HepG2 (cell line): ENCODE measurements around the gene SAMD8. TPM values are rescaled to one million over a fixed set of nuclear protein-coding genes. Genes with fewer than 3 reads are reported as not detected.

ENCODE experiments used
- ARID4A ChIP-seq: sonication (generic); formaldehyde crosslinking; IDR thresholded peaks from 2 replicates; pipeline ENCODE4 v1.5.0; 2020; ENCODE audit warnings: mild to moderate bottlenecking, missing genetic modification reagents, borderline replicate concordance
- KLF6 ChIP-seq: IDR thresholded peaks from 2 replicates; pipeline ENCODE4 v1.8.0; 2016; ENCODE audit warnings: missing biosample characterization, missing genetic modification reagents
- MAX ChIP-seq: IDR thresholded peaks from 2 replicates; pipeline ENCODE4 v1.6.1; 2012; ENCODE audit warnings: inconsistent platforms
- NFKBIZ ChIP-seq: IDR thresholded peaks from 2 replicates; pipeline ENCODE4 v1.6.1; 2018; ENCODE audit warnings: missing genetic modification reagents, missing compliant biosample characterization
- SAP130 ChIP-seq: IDR thresholded peaks from 2 replicates; pipeline ENCODE4 v1.6.1; 2016; ENCODE audit warnings: low read depth
- SKIL ChIP-seq: sonication (generic); formaldehyde crosslinking; IDR thresholded peaks from 2 replicates; pipeline ENCODE4 v1.8.0; 2022; ENCODE audit warnings: missing genetic modification reagents, mild to moderate bottlenecking, moderate library complexity, borderline replicate concordance
- SP140L ChIP-seq: sonication (generic); formaldehyde crosslinking; IDR thresholded peaks from 2 replicates; pipeline ENCODE4 v1.4.0; 2020; ENCODE audit warnings: missing genetic modification reagents, borderline replicate concordance
- SP4 ChIP-seq: sonication (generic); formaldehyde crosslinking; IDR thresholded peaks from 2 replicates; pipeline ENCODE4 v1.8.1; 2023; ENCODE audit warnings: mild to moderate bottlenecking, missing genetic modification reagents
- SPEN ChIP-seq: sonication (generic); formaldehyde crosslinking; IDR thresholded peaks from 2 replicates; pipeline ENCODE4 v1.5.1; 2020; ENCODE audit warnings: low read depth, mild to moderate bottlenecking, missing genetic modification reagents
- TFE3 ChIP-seq: IDR thresholded peaks from 2 replicates; pipeline ENCODE4 v1.6.1; 2016
- THAP11 ChIP-seq: IDR thresholded peaks from 2 replicates; pipeline ENCODE4 v1.6.1; 2016; ENCODE audit warnings: missing biosample characterization, missing genetic modification reagents
- TP53 ChIP-seq: sonication (generic); formaldehyde crosslinking; conservative IDR thresholded peaks from 2 replicates; pipeline ENCODE4 v1.4.0; 2020; ENCODE audit warnings: missing genetic modification reagents
- YEATS2 ChIP-seq: sonication (generic); formaldehyde crosslinking; IDR thresholded peaks from 2 replicates; pipeline ENCODE4 v1.4.0; 2020; ENCODE audit warnings: missing genetic modification reagents, borderline replicate concordance
- ZFP62 ChIP-seq: sonication (generic); formaldehyde crosslinking; IDR thresholded peaks from 2 replicates; pipeline ENCODE4 v1.4.0; 2020; ENCODE audit warnings: missing genetic modification reagents
- ZGPAT ChIP-seq: IDR thresholded peaks from 2 replicates; pipeline ENCODE4 v1.6.1; 2016; ENCODE audit warnings: mild to moderate bottlenecking
- ZNF331 ChIP-seq: sonication (generic); formaldehyde crosslinking; IDR thresholded peaks from 2 replicates; pipeline ENCODE4 v1.4.0; 2020; ENCODE audit warnings: missing genetic modification reagents
- ZNF335 ChIP-seq: sonication (generic); formaldehyde crosslinking; IDR thresholded peaks from 2 replicates; pipeline ENCODE4 v1.4.0; 2020; ENCODE audit warnings: missing genetic modification reagents
- ZNF441 ChIP-seq: sonication (generic); formaldehyde crosslinking; IDR thresholded peaks from 2 replicates; pipeline ENCODE4 v1.7.0; 2021; ENCODE audit warnings: missing genetic modification reagents, borderline replicate concordance
- ZNF543 ChIP-seq: sonication (generic); formaldehyde crosslinking; IDR thresholded peaks from 2 replicates; pipeline ENCODE4 v1.4.0; 2020; ENCODE audit warnings: mild to moderate bottlenecking, missing genetic modification reagents
- polyA plus RNA-seq, 8 experiments: library from polyadenylated mRNA; depleted of rRNA in 3 of 8; stranded (reverse) in 7 of 8; unstranded in 1 of 8; fragments of >200 nt; fragmentation: Illumina TruSeq in 4 of 8; extraction: Trizol in 4 of 8; gene quantifications; 2 replicates each; pipeline versions ENCODE4 v1.2.1 to v1.2.3, GENCODE V29; 2011 to 2016; ENCODE audit warnings: low read depth in 4 of 8, missing spikeins in 1 of 8, mixed read lengths in 1 of 8; ENCODE audit not compliant: insufficient read depth in 1 of 8
- total RNA-seq, 5 experiments: library from RNA; depleted of rRNA; stranded (reverse); fragments of >200 nt; fragmentation: Illumina TruSeq; extraction: Trizol; gene quantifications; 2 replicates each; pipeline ENCODE4 v1.2.3, GENCODE V29; 2016; ENCODE audit warnings: low read depth in 1 of 5

SAMD8 gene
- total and polyA plus RNA-seq, 2 of the 13 experiments (the other 11 are each of a cell fraction or from before 2014, with no cell fraction given) = 10.4 to 13.2 TPM

- TF ChIP-seq MAX (peak; percentile 46; the same call in 1 of the 2 replicates), THAP11 (CRISPR knock-in tag) (no peak), SP4 (CRISPR knock-in tag) (0 out of 2 replicates have a peak, but pooled peaks have one; percentile 12), ZGPAT (CRISPR knock-in tag) (no peak), KLF6 (CRISPR knock-in tag) (no peak), SPEN (CRISPR knock-in tag) (peak; percentile 15; the same call in 1 of the 2 replicates), SAP130 (CRISPR knock-in tag) (0 out of 2 replicates have a peak, but pooled peaks have one; percentile 29), ZNF441 (CRISPR knock-in tag) (0 out of 2 replicates have a peak, but pooled peaks have one; percentile 37), ZNF331 (CRISPR knock-in tag) (no peak), SP140L (no peak), TP53 (CRISPR knock-in tag) (no peak), TFE3 (CRISPR knock-in tag) (no peak), ZNF543 (CRISPR knock-in tag) (no peak), YEATS2 (CRISPR knock-in tag) (no peak), ZNF335 (CRISPR knock-in tag) (no peak), NFKBIZ (CRISPR knock-in tag) (no peak), SKIL (no peak), ARID4A (no peak), ZFP62 (no peak)
Observed at GRCh38 chr10:75107756-75108683, 3.4 kb upstream of the SAMD8 start (continued).
